ENCODE data around the gene PEX13. TPM values are rescaled to one million over a fixed set of nuclear protein-coding genes. Genes with fewer than 3 reads are reported as not detected.
A peak's percentile ranks its signal among the peaks of the same experiment; 100 is the strongest.
"Not testable (repeated sequence)": the region's sequence is repeated elsewhere in the genome, so short reads cannot be mapped to it uniquely, and the experiment has no call there.

Gene PEX13
- 10 to 100 TPM; 18.5 to 20.0 TPM for total RNA-seq

- Mint-ChIP-seq H3K27me3 (no peaks in the 10 kb centered on the region), H3K4me3 (peak within 1 kb of the TSS; percentile 98)
Observed at GRCh38 chr2:61017556-61018317, at the start of gene PEX13, which contains the start of gene PUS10. Gene PEX13, plus strand, starts transcription at chr2:61017720. Its CDS starts 40 bp downstream, at chr2:61017760. Gene PUS10, minus strand, starts transcription at chr2:61018255. Its CDS starts 6,365 bp downstream, at chr2:61011890.

GRCh38 chr2:60972889-60973656 is 44.4 kb upstream of the PEX13 start:
- Mint-ChIP-seq H3K27me3 (no peaks in the 10 kb centered on the region), H3K4me3 (no peak overlapping the region), H3K4me1 (peaks cover 36% of the 10 kb centered on the region), H3K27ac (no peak overlapping the region), H3K9me3 (no peaks in the 10 kb centered on the region), H3K36me3 (peaks cover 4% of the 10 kb centered on the region)
- no peak for DNase-seq

More at GRCh38 chr2:61017556-61018317, at the start of gene PEX13, which contains the start of gene PUS10:
- peak; percentile 76 for DNase-seq
- Mint-ChIP-seq H3K9me3 (peaks cover 3% of the 10 kb centered on the region), H3K4me1 (peaks cover 35% of the 10 kb centered on the region), H3K27ac (peak within 1 kb of the TSS; percentile 97), H3K36me3 (peaks cover 24% of the 10 kb centered on the region)

- H3K9me3 Mint-ChIP-seq = no peaks in the 10 kb centered on the region
- no peak for DNase-seq
- H3K27me3 Mint-ChIP-seq = no peaks in the 10 kb centered on the region
- peaks cover 4% of the 10 kb centered on the region for H3K36me3 Mint-ChIP-seq
- H3K27ac Mint-ChIP-seq = no peak overlapping the region
- H3K4me3 Mint-ChIP-seq = no peak overlapping the region
- peaks cover 34% of the 10 kb centered on the region for H3K4me1 Mint-ChIP-seq
Observed at GRCh38 chr2:60973705-60974104, 43.8 kb upstream of the PEX13 start.

GRCh38 chr2:60974652-60975051 is 42.9 kb upstream of the PEX13 start:
- no peaks in the 10 kb centered on the region for H3K27me3 Mint-ChIP-seq
- peaks cover 30% of the 10 kb centered on the region for H3K4me1 Mint-ChIP-seq
- DNase-seq = no peak
- no peak overlapping the region for H3K4me3 Mint-ChIP-seq
- H3K27ac Mint-ChIP-seq = no peak overlapping the region
- H3K9me3 Mint-ChIP-seq = no peaks in the 10 kb centered on the region
- H3K36me3 Mint-ChIP-seq = peaks cover 4% of the 10 kb centered on the region

GRCh38 chr2:60976256-60976850 is 41.2 kb upstream of the PEX13 start:
- Mint-ChIP-seq H3K4me3 (no peak overlapping the region), H3K4me1 (peaks cover 31% of the 10 kb centered on the region), H3K36me3 (peaks cover 4% of the 10 kb centered on the region), H3K9me3 (no peaks in the 10 kb centered on the region), H3K27me3 (no peaks in the 10 kb centered on the region), H3K27ac (no peak overlapping the region)
- no peak for DNase-seq

- DNase-seq = no peak
- Mint-ChIP-seq H3K9me3 (no peaks in the 10 kb centered on the region), H3K36me3 (peaks cover 4% of the 10 kb centered on the region)
Observed at GRCh38 chr2:60976875-60977561, 40.5 kb upstream of the PEX13 start.

GRCh38 chr2:60977562-60977895 is 40.0 kb upstream of the PEX13 start:
- DNase-seq = no peak
- Mint-ChIP-seq H3K27ac (peak overlapping the region; percentile 9), H3K9me3 (no peaks in the 10 kb centered on the region), H3K36me3 (peaks cover 4% of the 10 kb centered on the region), H3K27me3 (no peaks in the 10 kb centered on the region), H3K4me3 (no peak overlapping the region), H3K4me1 (peaks cover 24% of the 10 kb centered on the region)

More at GRCh38 chr2:60976875-60977561, 40.5 kb upstream of the PEX13 start:
- Mint-ChIP-seq H3K27me3 (no peaks in the 10 kb centered on the region), H3K4me3 (no peak overlapping the region), H3K27ac (peak overlapping the region; percentile 9), H3K4me1 (peaks cover 26% of the 10 kb centered on the region)

- Mint-ChIP-seq H3K36me3 (peaks cover 3% of the 10 kb centered on the region), H3K9me3 (no peaks in the 10 kb centered on the region), H3K4me1 (peaks cover 22% of the 10 kb centered on the region), H3K4me3 (no peak overlapping the region), H3K27ac (no peak overlapping the region), H3K27me3 (no peaks in the 10 kb centered on the region)
- no peak for DNase-seq
Observed at GRCh38 chr2:60979231-60979630, 38.3 kb upstream of the PEX13 start.

GRCh38 chr2:60980071-60980815 is 37.3 kb upstream of the PEX13 start:
- H3K4me3 Mint-ChIP-seq = no peak overlapping the region
- H3K27me3 Mint-ChIP-seq = no peaks in the 10 kb centered on the region
- DNase-seq = no peak
- H3K4me1 Mint-ChIP-seq = peaks cover 23% of the 10 kb centered on the region
- H3K27ac Mint-ChIP-seq = no peak overlapping the region
- H3K9me3 Mint-ChIP-seq = no peaks in the 10 kb centered on the region
- H3K36me3 Mint-ChIP-seq = peaks cover 3% of the 10 kb centered on the region

- peaks cover 15% of the 10 kb centered on the region for H3K4me1 Mint-ChIP-seq
- not testable (repeated sequence) for H3K36me3 Mint-ChIP-seq, H3K9me3 Mint-ChIP-seq, H3K4me3 Mint-ChIP-seq, DNase-seq, H3K27me3 Mint-ChIP-seq, H3K27ac Mint-ChIP-seq
Observed at GRCh38 chr2:60982066-60982465, 35.5 kb upstream of the PEX13 start.

GRCh38 chr2:60984720-60985119 is 32.8 kb upstream of the PEX13 start:
- no peaks in the 10 kb centered on the region for H3K36me3 Mint-ChIP-seq
- no peak overlapping the region for H3K4me3 Mint-ChIP-seq
- H3K27ac Mint-ChIP-seq = no peak overlapping the region
- H3K4me1 Mint-ChIP-seq = peaks cover 5% of the 10 kb centered on the region
- no peaks in the 10 kb centered on the region for H3K9me3 Mint-ChIP-seq
- H3K27me3 Mint-ChIP-seq = no peaks in the 10 kb centered on the region
- DNase-seq = no peak

- Mint-ChIP-seq H3K27me3 (no peaks in the 10 kb centered on the region), H3K9me3 (peaks cover 4% of the 10 kb centered on the region), H3K36me3 (peaks cover 11% of the 10 kb centered on the region), H3K4me3 (no peak overlapping the region), H3K27ac (no peak overlapping the region), H3K4me1 (peaks cover 2% of the 10 kb centered on the region)
- no peak for DNase-seq
Observed at GRCh38 chr2:60987041-60987440, 30.5 kb upstream of the PEX13 start.

GRCh38 chr2:60987656-60988055 is 29.9 kb upstream of the PEX13 start:
- H3K4me3 Mint-ChIP-seq, H3K27me3 Mint-ChIP-seq, DNase-seq, H3K4me1 Mint-ChIP-seq, H3K27ac Mint-ChIP-seq, H3K9me3 Mint-ChIP-seq: not testable (repeated sequence)
- H3K36me3 Mint-ChIP-seq = peaks cover 14% of the 10 kb centered on the region

GRCh38 chr2:60989259-60989658 is 28.3 kb upstream of the PEX13 start:
- Mint-ChIP-seq H3K4me3 (no peak overlapping the region), H3K27ac (no peak overlapping the region), H3K27me3 (no peaks in the 10 kb centered on the region), H3K4me1 (peaks cover 15% of the 10 kb centered on the region), H3K9me3 (peaks cover 4% of the 10 kb centered on the region), H3K36me3 (peaks cover 21% of the 10 kb centered on the region)
- no peak for DNase-seq
